K562 (cell line): ENCODE results near the gene ARID4B. TPM values are rescaled to one million over a fixed set of nuclear protein-coding genes. Genes with fewer than 3 reads are reported as not detected.

ENCODE experiments used
- GABPB2 ChIP-seq: fragments of 250-450 bp; sonication (Bioruptor Pico); conservative IDR thresholded peaks from 2 replicates; pipeline ENCODE4 v1.5.1; 2021; ENCODE audit warnings: mild to moderate bottlenecking
- HLTF ChIP-seq: fragments of 450-650 bp; IDR thresholded peaks from 2 replicates; pipeline ENCODE4 v1.6.1; 2016
- HNRNPUL1 ChIP-seq: fragments of 200-400 bp; formaldehyde crosslinking; IDR thresholded peaks from 2 replicates; pipeline ENCODE4 v1.6.1; 2017; ENCODE audit warnings: low read length
- PYGO2 ChIP-seq: fragments of 450-650 bp; IDR thresholded peaks from 2 replicates; pipeline ENCODE4 v1.6.1; 2016; ENCODE audit warnings: mild to moderate bottlenecking, missing genetic modification characterization, moderate library complexity, missing compliant biosample characterization
- SRSF3 ChIP-seq: fragments of 200-400 bp; formaldehyde crosslinking; IDR thresholded peaks from 2 replicates; pipeline ENCODE4 v1.6.1; 2016; ENCODE audit warnings: mild to moderate bottlenecking, low read length, moderate library complexity; ENCODE audit not compliant: insufficient read depth
- ZNF311 ChIP-seq: fragments of 250-450 bp; sonication (Bioruptor Pico); IDR thresholded peaks from 2 replicates; pipeline ENCODE4 v1.4.0; 2020; ENCODE audit warnings: mild to moderate bottlenecking, moderate library complexity
- polyA plus RNA-seq, 8 experiments: library from polyadenylated mRNA; depleted of rRNA in 4 of 8; stranded (reverse) in 5 of 8; unstranded in 3 of 8; fragments of >200 nt; fragmentation: Nextera tagmentation in 2 of 8; fragmentation: Illumina TruSeq in 1 of 8; extraction: Ambion mirVana in 2 of 8; extraction: Trizol in 1 of 8; gene quantifications; 2 replicates each; pipeline versions ENCODE4 v1.2.1 to v1.2.3, GENCODE V29; 2011 to 2014; ENCODE audit warnings: inconsistent platforms in 1 of 8, missing spikeins in 1 of 8
- total RNA-seq, 7 experiments: library from RNA; depleted of rRNA in 6 of 7; stranded (reverse); fragments of >200 nt in 6 of 7; fragmentation: Illumina TruSeq in 2 of 7; extraction: Trizol in 2 of 7; gene quantifications; 2 replicates each; pipeline versions ENCODE4 v1.2.1 to v1.2.3, GENCODE V29; 2011 to 2021; ENCODE audit warnings: low replicate concordance in 1 of 7
- TF ChIP-seq, protein P1 (sequence below), 3 experiments: fragments of 200-800 bp in 1 of 3; fragments of 250-450 bp in 1 of 3; fragments of 450-650 bp in 1 of 3; sonication (Bioruptor Pico) in 1 of 3; sonication (Bioruptor generic) in 1 of 3; formaldehyde crosslinking in 1 of 3; IDR thresholded peaks; 2 replicates each; pipeline versions ENCODE4 v1.6.1 to v1.8.0; 2016 to 2022; ENCODE audit warnings: mild to moderate bottlenecking in 2 of 3, missing genetic modification characterization in 2 of 3, missing compliant biosample characterization in 1 of 3, moderate library complexity in 1 of 3
- TF ChIP-seq, protein P2 (sequence below): fragments of 250-450 bp; sonication (Bioruptor Pico); IDR thresholded peaks from 2 replicates; pipeline ENCODE4 v1.8.0; 2022; ENCODE audit warnings: inconsistent platforms
- TF ChIP-seq, protein P3 (sequence below): sonication (generic); formaldehyde crosslinking; IDR thresholded peaks from 2 replicates; pipeline ENCODE4 v1.8.0; 2023; ENCODE audit warnings: missing genetic modification reagents, mild to moderate bottlenecking, borderline replicate concordance
- TF ChIP-seq, protein P4 (sequence below): fragments of 450-650 bp; formaldehyde crosslinking; IDR thresholded peaks from 2 replicates; pipeline ENCODE4 v1.4.0; 2020; ENCODE audit warnings: mild to moderate bottlenecking, moderate library complexity
- TF ChIP-seq, protein P5 (sequence below): fragments of 450-650 bp; conservative IDR thresholded peaks from 2 replicates; pipeline ENCODE4 v1.6.1; 2016; ENCODE audit warnings: missing genetic modification characterization, low read depth, mild to moderate bottlenecking, control low read depth, missing compliant biosample characterization

Gene ARID4B
- total and polyA plus RNA-seq, 9 of the 15 experiments (the other 6 are each of a cell fraction or from before 2014, with no cell fraction given): 8.4 to 38.9 (median 18.5) TPM

DNA sequence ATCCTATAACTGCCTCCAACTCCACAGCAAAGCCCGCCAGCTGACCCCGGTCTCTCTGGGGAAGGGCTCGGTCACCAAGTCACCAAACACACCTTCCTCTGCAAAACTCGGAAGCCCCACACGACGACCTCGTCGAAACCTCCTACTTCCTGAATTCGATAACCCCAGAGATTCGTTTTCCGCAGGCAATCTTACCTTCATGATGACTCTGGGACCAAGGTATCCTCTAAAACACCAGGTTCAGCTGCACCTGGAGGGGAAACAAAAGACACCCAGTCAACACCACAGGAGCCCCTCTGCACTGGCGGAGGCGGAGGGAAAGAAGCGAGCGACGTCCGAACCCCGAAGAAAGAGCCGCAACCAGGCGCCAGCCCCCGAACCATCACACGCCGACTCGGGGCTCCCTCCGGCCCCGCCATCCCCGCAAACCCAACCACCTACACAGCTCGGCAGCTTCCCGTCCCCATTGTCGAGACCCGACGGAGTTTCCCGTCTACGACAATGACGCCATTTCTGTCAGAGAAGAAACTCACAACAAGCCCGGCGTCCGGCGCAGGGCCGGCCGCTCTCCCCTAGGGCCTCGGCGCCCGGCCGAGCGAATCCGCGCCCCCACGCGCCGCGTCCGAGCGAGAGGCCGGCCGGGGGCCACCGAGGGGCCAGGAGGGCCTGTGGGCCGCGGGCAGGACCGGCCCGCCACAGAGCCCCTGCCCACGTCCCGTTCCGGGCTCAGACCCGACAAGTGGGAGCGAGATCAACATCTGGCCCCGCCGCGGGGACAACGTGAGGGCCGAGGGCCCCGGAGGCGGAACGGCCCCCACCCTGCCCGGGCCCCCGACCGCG is 1.0 kb downstream of the ARID4B start (continued):
- TF ChIP-seq, protein P1, sequence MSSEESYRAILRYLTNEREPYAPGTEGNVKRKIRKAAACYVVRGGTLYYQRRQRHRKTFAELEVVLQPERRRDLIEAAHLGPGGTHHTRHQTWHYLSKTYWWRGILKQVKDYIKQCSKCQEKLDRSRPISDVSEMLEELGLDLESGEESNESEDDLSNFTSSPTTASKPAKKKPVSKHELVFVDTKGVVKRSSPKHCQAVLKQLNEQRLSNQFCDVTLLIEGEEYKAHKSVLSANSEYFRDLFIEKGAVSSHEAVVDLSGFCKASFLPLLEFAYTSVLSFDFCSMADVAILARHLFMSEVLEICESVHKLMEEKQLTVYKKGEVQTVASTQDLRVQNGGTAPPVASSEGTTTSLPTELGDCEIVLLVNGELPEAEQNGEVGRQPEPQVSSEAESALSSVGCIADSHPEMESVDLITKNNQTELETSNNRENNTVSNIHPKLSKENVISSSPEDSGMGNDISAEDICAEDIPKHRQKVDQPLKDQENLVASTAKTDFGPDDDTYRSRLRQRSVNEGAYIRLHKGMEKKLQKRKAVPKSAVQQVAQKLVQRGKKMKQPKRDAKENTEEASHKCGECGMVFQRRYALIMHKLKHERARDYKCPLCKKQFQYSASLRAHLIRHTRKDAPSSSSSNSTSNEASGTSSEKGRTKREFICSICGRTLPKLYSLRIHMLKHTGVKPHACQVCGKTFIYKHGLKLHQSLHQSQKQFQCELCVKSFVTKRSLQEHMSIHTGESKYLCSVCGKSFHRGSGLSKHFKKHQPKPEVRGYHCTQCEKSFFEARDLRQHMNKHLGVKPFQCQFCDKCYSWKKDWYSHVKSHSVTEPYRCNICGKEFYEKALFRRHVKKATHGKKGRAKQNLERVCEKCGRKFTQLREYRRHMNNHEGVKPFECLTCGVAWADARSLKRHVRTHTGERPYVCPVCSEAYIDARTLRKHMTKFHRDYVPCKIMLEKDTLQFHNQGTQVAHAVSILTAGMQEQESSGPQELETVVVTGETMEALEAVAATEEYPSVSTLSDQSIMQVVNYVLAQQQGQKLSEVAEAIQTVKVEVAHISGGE (CRISPR knock-in tag; IDR thresholded peaks at IDR 0.05): peak in 2 of 3 experiments; percentile 33 to 50; a peak in 2 of 6 replicates
- TF ChIP-seq, protein P2, sequence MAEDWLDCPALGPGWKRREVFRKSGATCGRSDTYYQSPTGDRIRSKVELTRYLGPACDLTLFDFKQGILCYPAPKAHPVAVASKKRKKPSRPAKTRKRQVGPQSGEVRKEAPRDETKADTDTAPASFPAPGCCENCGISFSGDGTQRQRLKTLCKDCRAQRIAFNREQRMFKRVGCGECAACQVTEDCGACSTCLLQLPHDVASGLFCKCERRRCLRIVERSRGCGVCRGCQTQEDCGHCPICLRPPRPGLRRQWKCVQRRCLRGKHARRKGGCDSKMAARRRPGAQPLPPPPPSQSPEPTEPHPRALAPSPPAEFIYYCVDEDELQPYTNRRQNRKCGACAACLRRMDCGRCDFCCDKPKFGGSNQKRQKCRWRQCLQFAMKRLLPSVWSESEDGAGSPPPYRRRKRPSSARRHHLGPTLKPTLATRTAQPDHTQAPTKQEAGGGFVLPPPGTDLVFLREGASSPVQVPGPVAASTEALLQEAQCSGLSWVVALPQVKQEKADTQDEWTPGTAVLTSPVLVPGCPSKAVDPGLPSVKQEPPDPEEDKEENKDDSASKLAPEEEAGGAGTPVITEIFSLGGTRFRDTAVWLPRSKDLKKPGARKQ (CRISPR knock-in tag): no peak
- TF ChIP-seq HNRNPUL1 (no peak), HLTF (no peak), SRSF3 (no peak), ZNF311 (CRISPR knock-in tag) (no peak), PYGO2 (no peak), GABPB2 (CRISPR knock-in tag) (no peak)
- TF ChIP-seq, protein P3, sequence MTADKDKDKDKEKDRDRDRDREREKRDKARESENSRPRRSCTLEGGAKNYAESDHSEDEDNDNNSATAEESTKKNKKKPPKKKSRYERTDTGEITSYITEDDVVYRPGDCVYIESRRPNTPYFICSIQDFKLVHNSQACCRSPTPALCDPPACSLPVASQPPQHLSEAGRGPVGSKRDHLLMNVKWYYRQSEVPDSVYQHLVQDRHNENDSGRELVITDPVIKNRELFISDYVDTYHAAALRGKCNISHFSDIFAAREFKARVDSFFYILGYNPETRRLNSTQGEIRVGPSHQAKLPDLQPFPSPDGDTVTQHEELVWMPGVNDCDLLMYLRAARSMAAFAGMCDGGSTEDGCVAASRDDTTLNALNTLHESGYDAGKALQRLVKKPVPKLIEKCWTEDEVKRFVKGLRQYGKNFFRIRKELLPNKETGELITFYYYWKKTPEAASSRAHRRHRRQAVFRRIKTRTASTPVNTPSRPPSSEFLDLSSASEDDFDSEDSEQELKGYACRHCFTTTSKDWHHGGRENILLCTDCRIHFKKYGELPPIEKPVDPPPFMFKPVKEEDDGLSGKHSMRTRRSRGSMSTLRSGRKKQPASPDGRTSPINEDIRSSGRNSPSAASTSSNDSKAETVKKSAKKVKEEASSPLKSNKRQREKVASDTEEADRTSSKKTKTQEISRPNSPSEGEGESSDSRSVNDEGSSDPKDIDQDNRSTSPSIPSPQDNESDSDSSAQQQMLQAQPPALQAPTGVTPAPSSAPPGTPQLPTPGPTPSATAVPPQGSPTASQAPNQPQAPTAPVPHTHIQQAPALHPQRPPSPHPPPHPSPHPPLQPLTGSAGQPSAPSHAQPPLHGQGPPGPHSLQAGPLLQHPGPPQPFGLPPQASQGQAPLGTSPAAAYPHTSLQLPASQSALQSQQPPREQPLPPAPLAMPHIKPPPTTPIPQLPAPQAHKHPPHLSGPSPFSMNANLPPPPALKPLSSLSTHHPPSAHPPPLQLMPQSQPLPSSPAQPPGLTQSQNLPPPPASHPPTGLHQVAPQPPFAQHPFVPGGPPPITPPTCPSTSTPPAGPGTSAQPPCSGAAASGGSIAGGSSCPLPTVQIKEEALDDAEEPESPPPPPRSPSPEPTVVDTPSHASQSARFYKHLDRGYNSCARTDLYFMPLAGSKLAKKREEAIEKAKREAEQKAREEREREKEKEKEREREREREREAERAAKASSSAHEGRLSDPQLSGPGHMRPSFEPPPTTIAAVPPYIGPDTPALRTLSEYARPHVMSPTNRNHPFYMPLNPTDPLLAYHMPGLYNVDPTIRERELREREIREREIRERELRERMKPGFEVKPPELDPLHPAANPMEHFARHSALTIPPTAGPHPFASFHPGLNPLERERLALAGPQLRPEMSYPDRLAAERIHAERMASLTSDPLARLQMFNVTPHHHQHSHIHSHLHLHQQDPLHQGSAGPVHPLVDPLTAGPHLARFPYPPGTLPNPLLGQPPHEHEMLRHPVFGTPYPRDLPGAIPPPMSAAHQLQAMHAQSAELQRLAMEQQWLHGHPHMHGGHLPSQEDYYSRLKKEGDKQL: no peak
- TF ChIP-seq, protein P4, sequence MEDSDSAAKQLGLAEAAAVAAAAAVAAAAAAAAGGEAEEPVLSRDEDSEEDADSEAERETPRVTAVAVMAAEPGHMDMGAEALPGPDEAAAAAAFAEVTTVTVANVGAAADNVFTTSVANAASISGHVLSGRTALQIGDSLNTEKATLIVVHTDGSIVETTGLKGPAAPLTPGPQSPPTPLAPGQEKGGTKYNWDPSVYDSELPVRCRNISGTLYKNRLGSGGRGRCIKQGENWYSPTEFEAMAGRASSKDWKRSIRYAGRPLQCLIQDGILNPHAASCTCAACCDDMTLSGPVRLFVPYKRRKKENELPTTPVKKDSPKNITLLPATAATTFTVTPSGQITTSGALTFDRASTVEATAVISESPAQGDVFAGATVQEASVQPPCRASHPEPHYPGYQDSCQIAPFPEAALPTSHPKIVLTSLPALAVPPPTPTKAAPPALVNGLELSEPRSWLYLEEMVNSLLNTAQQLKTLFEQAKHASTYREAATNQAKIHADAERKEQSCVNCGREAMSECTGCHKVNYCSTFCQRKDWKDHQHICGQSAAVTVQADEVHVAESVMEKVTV (CRISPR knock-in tag): no peak
- TF ChIP-seq, protein P5, sequence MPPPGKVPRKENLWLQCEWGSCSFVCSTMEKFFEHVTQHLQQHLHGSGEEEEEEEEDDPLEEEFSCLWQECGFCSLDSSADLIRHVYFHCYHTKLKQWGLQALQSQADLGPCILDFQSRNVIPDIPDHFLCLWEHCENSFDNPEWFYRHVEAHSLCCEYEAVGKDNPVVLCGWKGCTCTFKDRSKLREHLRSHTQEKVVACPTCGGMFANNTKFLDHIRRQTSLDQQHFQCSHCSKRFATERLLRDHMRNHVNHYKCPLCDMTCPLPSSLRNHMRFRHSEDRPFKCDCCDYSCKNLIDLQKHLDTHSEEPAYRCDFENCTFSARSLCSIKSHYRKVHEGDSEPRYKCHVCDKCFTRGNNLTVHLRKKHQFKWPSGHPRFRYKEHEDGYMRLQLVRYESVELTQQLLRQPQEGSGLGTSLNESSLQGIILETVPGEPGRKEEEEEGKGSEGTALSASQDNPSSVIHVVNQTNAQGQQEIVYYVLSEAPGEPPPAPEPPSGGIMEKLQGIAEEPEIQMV (tag): no peak
